Stimulated activated naive CD8-positive, alpha-beta T cell treated with anti-CD3 and anti-CD28 coated beads, Interleukin-15, Interleukin-2, amounts not matched to agents 100 ng/mL and 50 ng/mL, for 24 hours (primary cell): Measurements from ENCODE around the gene IFNAR1.

ENCODE experiments used
- H3K27ac Mint-ChIP-seq: one replicate; pipeline ENCODE4 v1.8.0; 2021; ENCODE audit warnings: mild to moderate bottlenecking, mixed read lengths
- H3K27me3 Mint-ChIP-seq: one replicate; pipeline ENCODE4 v1.8.0; 2021; ENCODE audit warnings: mixed read lengths
- H3K36me3 Mint-ChIP-seq: one replicate; pipeline ENCODE4 v1.8.0; 2021; ENCODE audit warnings: low read depth, mixed read lengths
- H3K4me1 Mint-ChIP-seq: one replicate; pipeline ENCODE4 v1.8.0; 2021; ENCODE audit warnings: low read depth, mixed read lengths
- H3K4me3 Mint-ChIP-seq: one replicate; pipeline ENCODE4 v1.8.0; 2021; ENCODE audit warnings: mild to moderate bottlenecking, mixed read lengths
- H3K9me3 Mint-ChIP-seq: one replicate; pipeline ENCODE4 v1.8.0; 2021; ENCODE audit warnings: mixed read lengths

The IFNAR1 gene

GRCh38 chr21:33403786-33404585 lies 79.2 kb downstream of the IFNAR1 start:
- H3K36me3 Mint-ChIP-seq, result no peaks in the 10 kb centered on the region
- H3K4me3 Mint-ChIP-seq, result peak overlapping the region; percentile 87
- no peaks in the 10 kb centered on the region for H3K9me3 Mint-ChIP-seq
- H3K27me3 Mint-ChIP-seq, result peaks cover 25% of the 10 kb centered on the region
- peak overlapping the region; percentile 84 for H3K27ac Mint-ChIP-seq
- peaks cover 57% of the 10 kb centered on the region for H3K4me1 Mint-ChIP-seq

- Mint-ChIP-seq H3K4me3 (peak overlapping the region; percentile 35), H3K27me3 (peaks cover 13% of the 10 kb centered on the region), H3K36me3 (peaks cover 8% of the 10 kb centered on the region), H3K4me1 (peaks cover 63% of the 10 kb centered on the region), H3K27ac (no peak overlapping the region), H3K9me3 (no peaks in the 10 kb centered on the region)
These were observed 81.7 kb downstream of the IFNAR1 start for GRCh38 chr21:33406493-33406892.
